Stimulated activated CD8-positive, alpha-beta memory T cell treated with anti-CD3 and anti-CD28 coated beads, Interleukin-2, amount 100 ng/mL, for 48 hours (primary cell): ENCODE results near the gene MPC1.

ENCODE experiments used
- DNase-seq, 2 donors: peaks; one replicate each; pipeline ENCODE4 v3.0.0-alpha.2; 2020; ENCODE audit warnings: low read depth in 2 of 2

The MPC1 gene

GRCh38 chr6:166317261-166318212 lies 65.2 kb downstream of the MPC1 start:
- DNase-seq, result no peak

GRCh38 chr6:166315436-166315835 lies 67.3 kb downstream of the MPC1 start:
- DNase-seq, result no peak
